Measurements from ENCODE around the gene PHGDH. TPM values are rescaled to one million over a fixed set of nuclear protein-coding genes. Genes with fewer than 3 reads are reported as not detected.

Gene PHGDH
- total and polyA plus RNA-seq, 9 of the 15 experiments (the other 6 are each of a cell fraction or from before 2014, with no cell fraction given) = 6.7 to 84.2 (median 36.2) TPM

- TF ChIP-seq ZNF318 (IDR thresholded peaks at IDR 0.05; ENCODE audit: borderline replicate concordance in 1 of 2, low read depth in 1 of 2) (no peak), CXXC5 (CRISPR knock-in tag; IDR thresholded peaks at IDR 0.05) (no peak), RERE (CRISPR knock-in tag; IDR thresholded peaks at IDR 0.05; ENCODE audit: borderline replicate concordance) (no peak), ATF4 (CRISPR knock-in tag; IDR thresholded peaks at IDR 0.05) (no peak)
Measured at GRCh38 chr1:119787776-119788175, 76.0 kb downstream of the PHGDH start (continued).

Measured in K562 (cell line).